Measurements from ENCODE around the gene PTPA.

Gene PTPA

GRCh38 chr9:129137292-129138143 is 26.3 kb downstream of the PTPA start:
- no peak for DNase-seq (ENCODE audit: low spot score)

- no peak for DNase-seq (ENCODE audit: low spot score)
Observed at GRCh38 chr9:129138144-129138462, 26.9 kb downstream of the PTPA start.

- peak; percentile 73 for DNase-seq (ENCODE audit: low spot score)
Observed at GRCh38 chr9:129138476-129139232, 27.4 kb downstream of the PTPA start.

- DNase-seq (ENCODE audit: low spot score) = peak; percentile 86
Observed at GRCh38 chr9:129139233-129139992, 28.2 kb downstream of the PTPA start.

GRCh38 chr9:129139993-129140396 is 28.8 kb downstream of the PTPA start:
- DNase-seq (ENCODE audit: low spot score) = peak; percentile 95

GRCh38 chr9:129140397-129141065 is 29.3 kb downstream of the PTPA start:
- peak; percentile 36 for DNase-seq (ENCODE audit: low spot score)

- DNase-seq (ENCODE audit: low spot score) = peak; percentile 71
Observed at GRCh38 chr9:129141066-129142041, 30.1 kb downstream of the PTPA start.

GRCh38 chr9:129142138-129142935 is 31.1 kb downstream of the PTPA start:
- DNase-seq (ENCODE audit: low spot score) = no peak

GRCh38 chr9:129143031-129143927 is 32.1 kb downstream of the PTPA start:
- DNase-seq (ENCODE audit: low spot score) = peak; percentile 94

GRCh38 chr9:129145316-129145715 is 34.1 kb downstream of the PTPA start:
- no peak for DNase-seq (ENCODE audit: low spot score)

GRCh38 chr9:129145841-129146292 is 34.7 kb downstream of the PTPA start:
- peak; percentile 91 for DNase-seq (ENCODE audit: low spot score)

- DNase-seq (ENCODE audit: low spot score) = peak; percentile 50
Observed at GRCh38 chr9:129146441-129146941, 35.3 kb downstream of the PTPA start.

- DNase-seq (ENCODE audit: low spot score) = no peak
Observed at GRCh38 chr9:129148463-129149204, 37.4 kb downstream of the PTPA start.

GRCh38 chr9:129149442-129149841 is 38.2 kb downstream of the PTPA start:
- DNase-seq (ENCODE audit: low spot score) = no peak

- DNase-seq (ENCODE audit: low spot score) = no peak
Observed at GRCh38 chr9:129150122-129150521, 38.9 kb downstream of the PTPA start.

GRCh38 chr9:129150672-129151211 is 39.5 kb downstream of the PTPA start:
- DNase-seq (ENCODE audit: low spot score) = no peak

- DNase-seq (ENCODE audit: low spot score) = no peak
Observed at GRCh38 chr9:129151469-129151868, 40.3 kb downstream of the PTPA start.

All from GM03348 (cell line).